Mesenchymal stem cell (in vitro differentiated cells and primary cell): ENCODE data around the gene ARHGAP31.

Experiments
- DNase-seq: peaks from one replicate; pipeline ENCODE4 v3.0.0-alpha.2; 2013
- H2AFZ ChIP-seq: one replicate; pipeline ENCODE4 v1.6.1; 2013; ENCODE audit warnings: low read depth, mild to moderate bottlenecking, control low read depth, inconsistent platforms, low read length, moderate library complexity
- H2AK5ac ChIP-seq: 2 replicates; pipeline ENCODE4 v1.6.1; 2013; ENCODE audit warnings: low read length, moderate library complexity, mild to moderate bottlenecking, inconsistent platforms; ENCODE audit not compliant: severe bottlenecking
- H2BK120ac ChIP-seq: one replicate; pipeline ENCODE4 v1.6.1; 2013; ENCODE audit warnings: low read depth, mild to moderate bottlenecking, inconsistent platforms, low read length, moderate library complexity
- H2BK12ac ChIP-seq, 2 experiments: one replicate each; pipeline ENCODE4 v1.6.1; 2013; ENCODE audit warnings: inconsistent platforms in 2 of 2, low read length in 2 of 2, mild to moderate bottlenecking in 2 of 2, moderate library complexity in 2 of 2, control low read depth in 1 of 2
- H2BK15ac ChIP-seq: one replicate; pipeline ENCODE4 v1.6.1; 2013; ENCODE audit warnings: mild to moderate bottlenecking, low read depth, inconsistent platforms; ENCODE audit not compliant: poor library complexity, severe bottlenecking
- H2BK5ac ChIP-seq: 2 replicates; pipeline ENCODE4 v1.6.1; 2013; ENCODE audit warnings: low read depth, mild to moderate bottlenecking, low read length, control low read depth, inconsistent platforms; ENCODE audit not compliant: poor library complexity, severe bottlenecking
- H3K14ac ChIP-seq, 2 experiments: one replicate each; pipeline ENCODE4 v1.6.1; 2013; ENCODE audit warnings: inconsistent platforms in 2 of 2, low read length in 2 of 2, control low read depth in 1 of 2, mild to moderate bottlenecking in 1 of 2, moderate library complexity in 1 of 2
- H3K18ac ChIP-seq, 2 experiments: one replicate each; pipeline ENCODE4 v1.6.1; 2013; ENCODE audit warnings: inconsistent platforms in 2 of 2, low read length in 2 of 2, control low read depth in 1 of 2, low read depth in 1 of 2, mild to moderate bottlenecking in 1 of 2
- H3K23ac ChIP-seq, 2 experiments: one replicate each; pipeline ENCODE4 v1.6.1; 2013; ENCODE audit warnings: inconsistent platforms in 2 of 2, low read length in 2 of 2, mild to moderate bottlenecking in 2 of 2, moderate library complexity in 2 of 2, control low read depth in 1 of 2
- H3K27ac ChIP-seq: 2 replicates; pipeline ENCODE4 v1.5.1; 2013; ENCODE audit warnings: mild to moderate bottlenecking, moderate library complexity, low read length, control low read depth, inconsistent platforms; ENCODE audit not compliant: poor library complexity, severe bottlenecking
- H3K27me3 ChIP-seq, 2 experiments: 2 replicates each; pipeline versions ENCODE4 v1.6.1 to v1.7.0; 2013; ENCODE audit warnings: low read length in 2 of 2, mild to moderate bottlenecking in 2 of 2, moderate library complexity in 2 of 2, control low read depth in 1 of 2, inconsistent platforms in 1 of 2; ENCODE audit not compliant: control insufficient read depth in 1 of 2, insufficient read depth in 1 of 2
- H3K36me3 ChIP-seq, 2 experiments: 2 replicates each; pipeline versions ENCODE4 v1.6.1 to v1.7.0; 2013; ENCODE audit warnings: low read length in 2 of 2, control low read depth in 1 of 2, inconsistent platforms in 1 of 2, low read depth in 1 of 2, mild to moderate bottlenecking in 1 of 2; ENCODE audit not compliant: insufficient read depth in 2 of 2, control insufficient read depth in 1 of 2
- H3K4ac ChIP-seq, 2 experiments: one replicate each; pipeline ENCODE4 v1.6.1; 2013; ENCODE audit warnings: inconsistent platforms in 2 of 2, low read length in 2 of 2, mild to moderate bottlenecking in 2 of 2, moderate library complexity in 2 of 2, control low read depth in 1 of 2, low read depth in 1 of 2
- H3K4me1 ChIP-seq: 2 replicates; pipeline ENCODE4 v1.6.1; 2013; ENCODE audit warnings: low read depth, low read length, control low read depth; ENCODE audit not compliant: control insufficient read depth, insufficient read depth
- H3K4me2 ChIP-seq: 2 replicates; pipeline ENCODE4 v1.6.1; 2013; ENCODE audit warnings: low read length, mild to moderate bottlenecking, inconsistent platforms; ENCODE audit not compliant: poor library complexity, severe bottlenecking
- H3K4me3 ChIP-seq, 2 experiments: 2 replicates each; pipeline versions ENCODE4 v1.5.1 to v1.7.0; 2013; ENCODE audit warnings: low read length in 2 of 2, mild to moderate bottlenecking in 2 of 2, control low read depth in 1 of 2, low read depth in 1 of 2; ENCODE audit not compliant: insufficient read depth in 1 of 2
- H3K79me1 ChIP-seq: replicated peaks from 2 replicates; pipeline ENCODE4 v1.6.1; 2013; ENCODE audit warnings: mild to moderate bottlenecking, control low read depth, low read length, inconsistent platforms; ENCODE audit not compliant: poor library complexity, severe bottlenecking
- H3K9ac ChIP-seq: 2 replicates; pipeline ENCODE4 v1.7.0; 2013; ENCODE audit warnings: mild to moderate bottlenecking, low read length, moderate library complexity
- H3K9me3 ChIP-seq: 2 replicates; pipeline ENCODE4 v1.7.0; 2013; ENCODE audit warnings: mild to moderate bottlenecking, low read length; ENCODE audit not compliant: control insufficient read depth
- H4K8ac ChIP-seq: one replicate; pipeline ENCODE4 v1.6.1; 2013; ENCODE audit warnings: inconsistent platforms, mild to moderate bottlenecking, low read length, moderate library complexity
- H4K91ac ChIP-seq: one replicate; pipeline ENCODE4 v1.6.1; 2013; ENCODE audit warnings: mild to moderate bottlenecking, low read length, inconsistent platforms
- WGBS: methylation state at CpG from one replicate; pipeline ENCODE4 v1.1.7; 2013; ENCODE audit warnings: mixed read lengths; 5-methylcytosine and 5-hydroxymethylcytosine counted together

The ARHGAP31 gene

GRCh38 chr3:119434703-119435102, 140.5 kb downstream of the ARHGAP31 start:
- no peak overlapping the region for H2AFZ ChIP-seq
- H3K14ac ChIP-seq = no peak overlapping the region
- 99% methylated on average over 4 of the region's 4 CpGs for WGBS
- H2BK5ac ChIP-seq = no peak overlapping the region
- DNase-seq = no peak
- no peaks in the 10 kb centered on the region for H3K27me3 ChIP-seq
- no peak overlapping the region for H3K4me2 ChIP-seq
- no peak overlapping the region for H2AK5ac ChIP-seq
- H3K9me3 ChIP-seq = peaks cover 23% of the 10 kb centered on the region
- H3K9ac ChIP-seq = no peak overlapping the region
- H3K4ac ChIP-seq = no peak overlapping the region
- no peak overlapping the region for H4K8ac ChIP-seq
- H3K4me1 ChIP-seq = no peaks in the 10 kb centered on the region
- H3K79me1 ChIP-seq = peaks cover 24% of the 10 kb centered on the region
- H3K27ac ChIP-seq = no peak overlapping the region
- H3K36me3 ChIP-seq = peaks cover 23 to 91% of the 10 kb centered on the region in 2 experiments
- H3K18ac ChIP-seq = no peak overlapping the region
- no peak overlapping the region for H3K4me3 ChIP-seq
- H2BK12ac ChIP-seq = no peak overlapping the region
- no peak overlapping the region for H2BK120ac ChIP-seq
- H3K23ac ChIP-seq = no peak overlapping the region
- no peak overlapping the region for H4K91ac ChIP-seq
- H2BK15ac ChIP-seq = no peak overlapping the region

- Histone ChIP-seq H3K79me1 (peaks cover 31% of the 10 kb centered on the region), H3K4ac (no peak overlapping the region), H3K9me3 (peaks cover 2% of the 10 kb centered on the region), H3K27ac (no peak overlapping the region), H4K8ac (no peak overlapping the region), H3K18ac (no peak overlapping the region), H2BK5ac (no peak overlapping the region), H2BK120ac (no peak overlapping the region), H2BK12ac (no peak overlapping the region), H3K4me3 (no peak overlapping the region), H4K91ac (no peak overlapping the region), H3K27me3 (no peaks in the 10 kb centered on the region), H3K4me2 (no peak overlapping the region), H2AK5ac (no peak overlapping the region), H3K23ac (no peak overlapping the region), H2AFZ (no peak overlapping the region), H3K14ac (no peak overlapping the region), H3K4me1 (no peaks in the 10 kb centered on the region), H2BK15ac (no peak overlapping the region), H3K9ac (no peak overlapping the region), H3K36me3 (peaks cover 25 to 90% of the 10 kb centered on the region in 2 experiments)
- 100% methylated on average over 1 of the region's 1 CpG for WGBS
- DNase-seq = no peak
These were observed 142.8 kb downstream of the ARHGAP31 start for GRCh38 chr3:119436977-119437376.

- Histone ChIP-seq H3K9ac (no peak overlapping the region), H3K4me2 (no peak overlapping the region), H3K79me1 (peaks cover 34% of the 10 kb centered on the region), H2AFZ (no peak overlapping the region), H4K8ac (no peak overlapping the region), H4K91ac (no peak overlapping the region), H3K4me1 (no peaks in the 10 kb centered on the region), H3K18ac (no peak overlapping the region), H3K27ac (no peak overlapping the region), H2BK12ac (no peak overlapping the region), H3K36me3 (peaks cover 29 to 90% of the 10 kb centered on the region in 2 experiments), H3K14ac (no peak overlapping the region), H2BK5ac (no peak overlapping the region), H3K27me3 (no peaks in the 10 kb centered on the region), H2BK120ac (no peak overlapping the region), H3K4me3 (no peak overlapping the region), H3K4ac (no peak overlapping the region), H2BK15ac (no peak overlapping the region), H3K23ac (no peak overlapping the region), H2AK5ac (no peak overlapping the region), H3K9me3 (no peaks in the 10 kb centered on the region)
- WGBS = 100% methylated on average over 5 of the region's 6 CpGs
- no peak for DNase-seq
These were observed 143.6 kb downstream of the ARHGAP31 start for GRCh38 chr3:119437691-119438258.

- no peak overlapping the region for H4K8ac ChIP-seq
- H3K18ac ChIP-seq = no peak overlapping the region
- H3K4me1 ChIP-seq = no peaks in the 10 kb centered on the region
- no peaks in the 10 kb centered on the region for H3K27me3 ChIP-seq
- no peak overlapping the region for H3K4me2 ChIP-seq
- peaks cover 31 to 85% of the 10 kb centered on the region in 2 experiments for H3K36me3 ChIP-seq
- H3K4ac ChIP-seq = no peak overlapping the region
- no peak overlapping the region for H3K4me3 ChIP-seq
- no peak overlapping the region for H2BK120ac ChIP-seq
- H2BK12ac ChIP-seq = no peak overlapping the region
- no peaks in the 10 kb centered on the region for H3K9me3 ChIP-seq
- H2BK5ac ChIP-seq = no peak overlapping the region
- no peak overlapping the region for H3K9ac ChIP-seq
- H2AFZ ChIP-seq = no peak overlapping the region
- no peak overlapping the region for H3K14ac ChIP-seq
- H3K23ac ChIP-seq = no peak overlapping the region
- H2BK15ac ChIP-seq = no peak overlapping the region
- H4K91ac ChIP-seq = no peak overlapping the region
- no peak overlapping the region for H3K27ac ChIP-seq
- DNase-seq = no peak
- H3K79me1 ChIP-seq = peaks cover 24% of the 10 kb centered on the region
- H2AK5ac ChIP-seq = no peak overlapping the region
These were observed 149.0 kb downstream of the ARHGAP31 start for GRCh38 chr3:119443179-119443578.
